Stimulated activated CD4-positive, alpha-beta T cell treated with anti-CD3 and anti-CD28 coated beads, Interleukin-2, amount 100 ng/mL, for 48 hours (primary cell): Measurements from ENCODE around the gene PPFIA1.

Experiments
- DNase-seq, 2 donors: peaks; one replicate each; pipeline ENCODE4 v3.0.0-alpha.2; 2020

Gene PPFIA1

DNA sequence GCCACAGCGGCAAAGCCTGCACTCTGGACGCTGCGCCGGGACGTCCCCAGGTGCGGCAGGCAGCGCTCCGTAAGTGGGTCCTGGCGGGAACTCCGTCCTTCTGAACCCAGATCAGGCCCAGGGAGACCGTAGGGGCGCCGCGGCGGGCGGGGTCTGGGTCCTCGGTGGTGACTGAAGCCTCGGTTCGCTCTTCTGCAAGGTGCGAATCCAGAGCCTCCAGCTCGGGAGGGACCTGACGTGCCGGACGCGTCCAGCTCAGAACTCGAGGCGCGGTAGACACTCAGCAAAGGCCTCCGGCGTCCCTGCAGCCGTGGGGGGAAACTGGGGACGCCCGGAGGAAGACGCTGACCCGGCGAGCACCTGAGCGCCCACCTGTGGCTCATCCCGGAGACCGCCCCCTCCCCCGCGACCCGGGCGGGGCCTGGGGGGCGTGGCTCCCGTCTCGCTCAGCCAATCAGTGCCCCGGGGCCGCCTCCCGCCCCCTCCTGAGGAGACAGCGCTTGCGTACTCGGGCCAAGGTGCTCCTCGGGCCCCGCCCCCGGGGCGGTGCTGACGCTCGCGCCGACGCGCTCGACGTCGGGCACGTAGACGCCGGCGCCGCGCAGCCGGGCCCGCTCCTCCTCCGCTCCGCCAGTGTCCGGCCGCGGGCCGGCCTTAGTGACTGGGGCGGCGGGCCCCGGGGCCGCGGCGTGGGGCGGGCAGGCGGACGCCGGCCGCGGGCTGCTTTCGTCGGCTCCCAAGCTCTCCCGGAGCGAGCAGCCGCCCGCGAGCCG lies at the start of gene PPFIA1:
Gene PPFIA1 (plus strand): TSS at position 587 of the 773 bp plus-strand sequence. CDS start 1,483 bp downstream, outside the sequence.
- DNase-seq, result peak; percentile 92 to 94

DNA sequence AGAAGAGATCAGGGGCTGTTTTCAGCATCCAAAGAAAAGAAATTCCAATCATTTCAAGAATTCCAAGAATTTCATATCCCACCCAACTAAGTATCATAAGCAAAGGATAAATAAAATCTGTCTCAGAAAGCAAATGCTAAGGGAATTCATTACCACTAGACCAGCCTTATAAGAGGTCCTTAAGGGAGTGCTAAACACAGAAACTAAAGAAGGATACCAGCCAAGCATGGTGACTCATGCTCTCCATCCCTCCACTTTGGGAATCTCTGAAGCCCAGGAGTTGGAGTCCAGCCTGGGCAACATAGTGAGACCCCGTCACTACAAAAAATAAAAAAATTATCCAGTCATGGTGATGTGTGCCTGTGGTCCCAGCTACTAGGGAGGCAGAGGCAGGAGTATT lies 49.6 kb upstream of the PPFIA1 start:
- no peak for DNase-seq

GRCh38 chr11:70225681-70226177 lies 44.8 kb upstream of the PPFIA1 start:
- DNase-seq, result no peak

DNA sequence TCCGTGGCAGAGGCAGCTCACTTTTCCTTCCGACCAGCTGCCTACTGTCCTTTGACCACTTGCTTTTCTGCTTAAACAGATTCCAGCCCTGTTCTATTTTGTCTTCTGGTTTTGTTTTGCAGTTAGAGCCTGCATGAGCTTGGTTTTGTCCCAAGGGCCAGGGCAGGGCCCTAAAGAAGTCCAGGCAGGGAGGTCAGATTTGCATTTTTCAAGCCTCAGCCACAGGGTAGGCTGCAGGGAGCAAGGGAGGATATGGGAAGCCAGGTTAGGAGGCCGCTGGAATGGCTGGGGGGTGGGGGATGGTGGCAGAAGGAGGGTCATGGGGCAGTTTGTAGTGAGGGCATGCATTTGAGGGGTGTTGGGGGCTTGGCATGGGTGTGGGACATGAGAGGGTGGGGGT lies 44.3 kb upstream of the PPFIA1 start:
- no peak for DNase-seq

- DNase-seq, result no peak
Measured at GRCh38 chr11:70226967-70227366, 43.5 kb upstream of the PPFIA1 start.

GRCh38 chr11:70229737-70230136 lies 40.8 kb upstream of the PPFIA1 start:
- DNase-seq, result no peak

DNA sequence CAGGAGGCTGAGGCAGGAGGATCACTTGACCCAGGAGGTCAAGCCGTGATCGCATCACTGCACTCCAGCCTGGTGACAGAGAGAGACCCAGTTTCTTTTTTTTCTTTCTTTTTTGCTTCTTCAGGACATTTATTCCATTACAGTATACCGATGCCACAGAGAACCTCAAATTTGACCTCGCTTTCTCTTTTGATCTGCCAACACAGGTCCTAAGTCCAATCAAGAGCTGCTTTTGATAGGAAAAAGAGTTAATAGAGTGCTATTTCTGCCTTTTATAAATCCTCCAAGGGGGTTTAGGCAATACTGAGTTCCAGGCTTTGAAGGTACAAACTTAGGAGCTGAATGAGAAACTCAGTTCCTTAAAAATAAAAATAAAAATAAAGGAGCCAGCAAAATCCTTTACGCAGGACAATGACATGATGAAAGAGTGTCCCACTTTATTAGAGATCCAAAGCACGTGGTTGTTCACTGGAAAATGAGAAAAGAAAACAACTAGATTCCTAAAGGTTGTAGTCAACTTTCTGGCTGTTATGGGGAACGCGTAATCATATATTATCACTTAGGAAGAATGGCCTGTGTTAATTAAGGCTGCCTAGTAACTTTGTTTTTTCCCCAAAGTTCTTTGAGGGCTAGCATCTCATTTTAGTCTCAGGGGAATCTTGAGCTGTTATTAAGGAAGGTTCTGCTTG lies 40.2 kb upstream of the PPFIA1 start:
- no peak for DNase-seq

DNA sequence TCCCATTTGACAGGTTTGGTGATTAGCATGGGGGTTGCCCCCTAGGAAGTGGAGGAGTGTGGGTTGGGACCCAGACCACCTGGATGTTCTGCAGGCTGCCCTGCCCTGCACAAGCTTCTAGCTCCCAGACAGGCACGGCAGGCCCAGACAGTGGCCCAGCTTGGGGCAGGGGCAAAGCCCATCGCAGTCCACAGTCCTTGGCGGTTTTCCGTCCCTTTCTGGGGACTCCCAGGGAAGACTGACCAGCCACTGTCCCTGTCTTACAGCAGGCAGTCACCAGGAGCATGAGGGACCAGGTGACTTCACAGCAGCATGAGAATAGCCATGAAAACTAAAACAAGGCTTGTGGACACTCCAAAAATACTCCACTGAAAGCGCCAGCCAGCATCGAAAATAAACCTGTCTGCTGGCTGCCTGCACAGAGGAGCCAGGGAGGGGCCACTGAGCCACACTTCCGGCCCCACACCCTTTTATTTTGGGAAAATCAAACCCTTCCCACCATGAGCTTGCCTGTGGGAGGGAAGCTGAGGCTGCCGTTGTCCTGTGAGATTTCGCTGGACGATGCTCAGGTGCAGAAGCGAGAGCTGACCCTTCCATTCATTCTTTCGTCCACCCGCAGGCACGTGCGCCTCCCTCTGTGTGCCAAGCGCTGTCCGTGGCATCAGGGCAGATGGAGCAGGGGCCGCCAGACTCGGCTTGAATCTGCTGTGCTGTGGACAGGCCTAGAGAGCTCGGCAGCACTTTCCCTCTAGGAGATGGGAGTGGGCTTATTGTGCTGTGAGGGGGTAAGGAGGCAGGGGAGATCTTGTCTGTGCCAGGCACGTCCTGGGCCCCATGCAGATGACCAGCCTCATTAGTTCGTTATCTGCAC lies 39.4 kb upstream of the PPFIA1 start:
- DNase-seq, result no peak

DNA sequence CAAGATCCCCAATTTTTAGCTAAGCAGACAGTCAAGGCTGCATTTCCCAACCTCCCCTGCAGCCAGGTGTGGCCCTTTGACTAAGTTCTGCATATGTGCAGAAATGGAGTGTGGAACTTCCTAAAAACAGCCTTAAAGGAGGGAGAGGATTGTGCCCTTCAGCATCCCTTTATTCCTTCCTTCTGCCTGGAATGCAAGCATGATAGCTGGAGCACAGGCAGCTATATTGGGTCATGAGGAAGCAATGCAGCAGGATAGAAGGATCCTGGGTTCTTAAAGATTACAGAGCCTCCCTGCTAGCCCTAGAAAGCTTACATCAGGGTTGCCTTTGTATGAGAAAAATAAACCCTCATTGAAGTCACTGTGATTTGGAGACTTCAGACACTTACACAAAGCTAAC lies 37.5 kb upstream of the PPFIA1 start:
- no peak for DNase-seq

- no peak for DNase-seq
Measured at GRCh38 chr11:70233511-70233934, 37.0 kb upstream of the PPFIA1 start.

DNA sequence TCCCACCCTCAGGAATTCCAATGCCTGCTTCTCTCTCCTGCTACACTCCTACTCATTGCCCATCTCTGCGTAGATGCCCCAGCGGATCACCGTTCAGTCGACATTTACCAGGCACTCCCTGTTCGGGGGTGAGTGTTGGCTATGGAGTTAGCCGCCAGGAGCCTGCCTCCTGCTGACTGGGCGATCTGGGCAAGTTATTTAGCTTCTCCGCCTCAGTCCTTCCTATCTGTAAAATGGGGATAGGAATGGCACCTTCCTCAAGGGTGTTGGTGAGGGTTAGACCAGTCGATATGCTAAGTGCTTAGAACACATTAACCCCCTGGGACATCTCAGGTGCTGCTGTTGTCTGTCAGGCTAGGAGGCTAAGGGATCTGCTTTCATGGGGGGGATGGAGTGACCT lies 36.5 kb upstream of the PPFIA1 start:
- no peak for DNase-seq

DNA sequence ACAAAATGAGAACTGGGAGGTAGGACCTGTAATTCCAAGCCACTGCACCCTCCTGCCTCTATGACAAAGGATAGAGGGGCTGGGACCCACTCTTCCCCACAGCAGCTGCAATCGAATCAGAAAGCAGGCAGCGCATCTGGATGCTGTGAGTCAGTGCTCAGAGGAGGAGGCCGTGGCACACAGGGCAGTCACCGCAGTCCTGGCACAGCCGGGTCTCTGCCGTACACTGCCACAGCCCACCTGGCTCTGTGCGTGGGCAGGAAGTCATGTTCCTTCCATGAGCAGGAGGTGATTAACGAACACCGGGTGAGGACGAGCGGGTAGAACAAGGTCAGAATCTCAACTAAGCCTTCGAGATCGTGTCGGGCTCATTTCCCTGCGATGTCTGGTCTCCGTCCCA lies 30.2 kb upstream of the PPFIA1 start:
- DNase-seq, result no peak

DNA sequence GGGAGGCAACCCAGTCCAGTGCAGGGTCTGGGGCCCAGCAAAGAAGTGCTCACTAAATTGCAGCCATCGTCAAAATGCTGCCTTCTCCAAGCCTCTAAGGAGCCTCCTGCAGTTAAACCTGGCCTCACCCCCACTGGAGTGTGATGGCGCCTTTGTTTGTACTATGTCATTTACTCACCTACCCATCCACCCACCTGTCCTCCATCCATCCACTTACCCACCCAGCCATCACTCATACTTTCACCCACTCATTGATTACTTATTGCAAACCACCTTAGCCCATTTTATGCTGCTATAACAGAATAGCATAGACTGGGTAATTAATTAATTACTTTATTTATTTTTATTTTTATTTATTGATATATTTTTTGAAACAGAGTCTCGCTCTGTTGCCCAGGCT lies 28.8 kb upstream of the PPFIA1 start:
- no peak for DNase-seq

- DNase-seq, result no peak
Measured at GRCh38 chr11:70242885-70243284, 27.6 kb upstream of the PPFIA1 start.

- no peak for DNase-seq
Measured at GRCh38 chr11:70243912-70244652, 26.4 kb upstream of the PPFIA1 start.

DNA sequence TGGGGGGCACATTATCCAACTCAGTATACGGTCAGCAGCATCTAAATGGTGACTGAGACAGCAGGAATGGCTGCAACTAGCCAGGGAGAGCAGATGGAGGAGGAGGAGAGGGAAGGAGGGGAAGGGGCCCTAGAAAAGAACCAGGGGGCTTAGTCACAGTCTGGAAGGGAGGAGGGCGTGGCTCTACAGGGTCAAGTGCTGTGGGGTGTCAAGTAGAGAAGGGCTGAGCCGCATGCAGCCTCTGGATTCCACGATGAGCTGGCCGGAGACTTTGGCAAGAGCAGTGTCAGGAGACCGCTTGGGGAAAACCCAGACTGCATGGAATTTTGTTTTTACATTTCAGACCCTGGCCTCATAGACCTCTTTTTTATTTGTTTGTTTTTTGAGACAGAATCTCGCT lies 25.8 kb upstream of the PPFIA1 start:
- no peak for DNase-seq

DNA sequence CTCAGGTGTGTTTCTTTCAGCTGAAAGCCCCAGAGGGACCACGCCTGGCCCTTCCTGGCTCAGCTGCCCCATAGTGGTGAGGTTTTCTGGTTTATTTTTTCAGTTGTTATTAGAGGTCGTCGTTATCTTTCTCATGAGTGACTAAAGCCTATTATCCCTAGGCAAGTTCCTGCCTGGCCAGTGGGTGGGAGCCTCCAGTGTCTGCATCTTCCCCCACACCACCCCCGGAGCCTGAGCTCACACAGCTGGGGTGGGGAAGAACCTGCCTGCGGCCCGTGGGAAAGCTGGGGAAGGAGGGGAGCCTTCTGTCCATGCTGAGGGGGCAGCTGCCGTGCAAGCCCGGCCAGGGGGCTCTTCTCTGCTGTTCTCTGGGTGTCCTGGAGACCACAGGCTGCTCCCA lies 24.3 kb upstream of the PPFIA1 start:
- DNase-seq, result no peak

DNA sequence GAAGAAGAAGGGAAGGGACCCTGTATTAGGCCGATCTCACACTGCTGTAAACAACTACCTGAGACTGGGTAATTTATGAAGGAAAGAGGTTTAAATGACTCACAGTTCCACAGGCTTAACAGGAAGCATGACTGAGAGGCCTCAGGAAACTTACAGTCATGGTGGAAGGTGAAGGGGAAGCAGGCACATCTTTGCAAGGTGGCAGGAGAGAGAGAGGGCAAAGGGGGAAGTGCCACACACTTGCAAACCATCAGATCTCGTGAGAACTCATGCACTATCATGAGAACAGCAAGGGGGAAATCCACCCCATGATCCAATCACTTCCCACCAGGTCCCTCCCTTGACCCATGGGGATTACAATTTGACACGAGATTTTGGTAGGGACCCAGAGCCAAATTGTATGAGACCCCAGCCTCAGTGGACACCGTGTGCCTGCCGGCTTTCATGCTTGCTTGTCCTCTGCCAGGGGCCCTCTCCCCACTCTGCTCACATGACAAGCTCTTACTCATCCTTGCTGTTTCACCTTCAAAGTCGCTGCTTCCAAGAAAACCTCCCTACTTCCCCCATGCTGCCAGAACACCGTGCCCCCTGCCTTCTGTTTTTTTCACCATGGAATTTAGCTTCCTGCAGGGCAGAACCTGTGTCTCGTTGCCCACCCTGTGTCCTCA lies 23.3 kb upstream of the PPFIA1 start:
- no peak for DNase-seq

DNA sequence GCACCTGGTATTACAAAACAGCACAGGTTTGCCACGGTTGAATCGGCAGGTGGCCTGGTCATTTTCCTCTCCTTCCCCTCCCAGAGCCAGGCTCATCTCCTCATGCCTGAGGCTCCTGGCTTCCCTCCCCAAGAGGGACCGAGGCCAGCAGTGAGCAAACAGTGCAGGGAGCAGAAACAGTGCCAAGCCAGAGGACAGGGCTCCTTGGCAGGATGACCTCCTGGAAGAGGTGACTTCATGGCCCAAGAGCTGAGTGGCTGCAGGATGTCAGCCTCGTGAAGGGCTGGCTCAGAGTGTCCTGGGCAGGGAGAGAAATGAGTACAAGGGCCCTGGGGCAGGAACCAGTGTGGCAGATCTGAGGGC lies 22.8 kb upstream of the PPFIA1 start:
- no peak for DNase-seq

GRCh38 chr11:70250876-70251658 lies 19.4 kb upstream of the PPFIA1 start:
- no peak for DNase-seq

DNA sequence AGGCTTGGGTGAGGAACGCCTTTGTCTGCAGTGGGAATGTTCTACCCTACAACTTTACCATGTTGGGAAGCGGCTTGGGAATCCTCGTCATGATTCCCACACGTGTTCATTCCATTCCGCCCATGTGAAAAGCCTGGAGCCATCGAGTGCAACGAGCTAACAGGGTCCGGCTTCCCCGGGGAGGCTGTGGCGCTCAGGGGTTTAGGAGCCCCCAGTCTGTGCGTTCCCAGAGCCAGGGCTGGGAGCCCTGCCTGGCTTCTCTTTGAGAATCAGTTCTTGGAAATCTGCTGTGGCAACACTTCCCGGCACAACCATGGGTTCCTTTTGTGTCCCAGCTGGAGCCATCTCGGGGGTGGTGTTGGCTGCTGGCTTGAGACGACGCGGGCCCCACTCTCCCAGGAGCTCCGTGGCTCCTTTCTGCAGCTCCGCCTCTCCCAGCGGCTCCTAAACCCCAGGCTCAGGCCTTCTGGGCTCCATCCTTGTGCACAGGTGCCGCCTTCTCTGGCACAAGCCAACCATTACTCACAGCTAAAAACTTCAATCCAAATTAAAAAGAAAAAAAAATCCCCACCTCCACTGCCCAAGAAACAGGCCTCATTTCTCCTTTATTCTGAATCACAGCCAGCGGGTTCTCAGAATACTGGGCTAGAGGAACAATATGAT lies 18.7 kb upstream of the PPFIA1 start:
- no peak for DNase-seq
